ENCODE results near the gene PTPRG.

PTPRG gene

GRCh38 chr3:62070891-62071290 lies 509.5 kb downstream of the PTPRG start:
- H3K9ac ChIP-seq (ENCODE audit: low read length) = no peak overlapping the region
- H3K9me3 ChIP-seq (ENCODE audit: insufficient read depth, low read length) = no peaks in the 10 kb centered on the region
- H3K27ac ChIP-seq (ENCODE audit: low read length) = no peak overlapping the region
- TF ChIP-seq EZH2phosphoT487 (IDR thresholded peaks at IDR 0.05; ENCODE audit: low read depth) = no peak
- no peaks in the 10 kb centered on the region for H3K4me1 ChIP-seq (ENCODE audit: low read length)
- H3K36me3 ChIP-seq (replicated peaks; ENCODE audit: low read depth, low read length) = no peaks in the 10 kb centered on the region
- no peaks in the 10 kb centered on the region for H3K79me2 ChIP-seq (ENCODE audit: low read length)
- H3K4me3 ChIP-seq (ENCODE audit: low read length) = no peak overlapping the region
- no peak overlapping the region for H3K4me2 ChIP-seq (ENCODE audit: low read length)
- no peak overlapping the region for H2AFZ ChIP-seq (ENCODE audit: low read depth, low read length)
- no peaks in the 10 kb centered on the region for H3K27me3 ChIP-seq (ENCODE audit: low read depth, low read length)
- H4K20me1 ChIP-seq (ENCODE audit: insufficient read depth, low read length) = no peaks in the 10 kb centered on the region

DNA sequence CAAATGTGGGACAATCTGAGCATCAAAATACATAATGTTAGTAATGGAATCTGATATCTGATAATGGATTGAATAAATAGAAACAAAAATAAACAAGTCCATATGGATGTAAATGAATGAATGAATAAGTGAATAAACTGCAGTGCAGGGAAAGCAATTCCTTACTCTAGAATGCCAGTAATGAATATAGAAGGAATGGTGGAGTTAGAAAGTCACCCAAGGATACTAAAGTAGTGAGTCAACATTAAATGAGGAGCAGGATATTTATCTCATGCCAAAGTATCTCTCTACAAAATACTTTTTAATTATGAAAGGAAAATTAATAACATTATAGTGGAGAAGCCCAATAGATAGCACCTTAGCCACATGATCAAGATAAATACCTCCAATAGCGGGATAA lies 511.7 kb downstream of the PTPRG start:
- no peaks in the 10 kb centered on the region for H3K36me3 ChIP-seq (replicated peaks; ENCODE audit: low read depth, low read length)
- H3K27ac ChIP-seq (ENCODE audit: low read length) = no peak overlapping the region
- TF ChIP-seq, protein P1, sequence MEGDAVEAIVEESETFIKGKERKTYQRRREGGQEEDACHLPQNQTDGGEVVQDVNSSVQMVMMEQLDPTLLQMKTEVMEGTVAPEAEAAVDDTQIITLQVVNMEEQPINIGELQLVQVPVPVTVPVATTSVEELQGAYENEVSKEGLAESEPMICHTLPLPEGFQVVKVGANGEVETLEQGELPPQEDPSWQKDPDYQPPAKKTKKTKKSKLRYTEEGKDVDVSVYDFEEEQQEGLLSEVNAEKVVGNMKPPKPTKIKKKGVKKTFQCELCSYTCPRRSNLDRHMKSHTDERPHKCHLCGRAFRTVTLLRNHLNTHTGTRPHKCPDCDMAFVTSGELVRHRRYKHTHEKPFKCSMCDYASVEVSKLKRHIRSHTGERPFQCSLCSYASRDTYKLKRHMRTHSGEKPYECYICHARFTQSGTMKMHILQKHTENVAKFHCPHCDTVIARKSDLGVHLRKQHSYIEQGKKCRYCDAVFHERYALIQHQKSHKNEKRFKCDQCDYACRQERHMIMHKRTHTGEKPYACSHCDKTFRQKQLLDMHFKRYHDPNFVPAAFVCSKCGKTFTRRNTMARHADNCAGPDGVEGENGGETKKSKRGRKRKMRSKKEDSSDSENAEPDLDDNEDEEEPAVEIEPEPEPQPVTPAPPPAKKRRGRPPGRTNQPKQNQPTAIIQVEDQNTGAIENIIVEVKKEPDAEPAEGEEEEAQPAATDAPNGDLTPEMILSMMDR (IDR thresholded peaks at IDR 0.05; ENCODE audit: low read depth, low read length) = no peak
- TF ChIP-seq EZH2phosphoT487 (IDR thresholded peaks at IDR 0.05; ENCODE audit: low read depth) = no peak
- no peaks in the 10 kb centered on the region for H3K4me1 ChIP-seq (ENCODE audit: low read length)
- H3K9me3 ChIP-seq (ENCODE audit: insufficient read depth, low read length) = no peaks in the 10 kb centered on the region
- H3K9ac ChIP-seq (ENCODE audit: low read length) = no peak overlapping the region
- no peaks in the 10 kb centered on the region for H4K20me1 ChIP-seq (ENCODE audit: insufficient read depth, low read length)
- H3K27me3 ChIP-seq (ENCODE audit: low read depth, low read length) = no peaks in the 10 kb centered on the region
- H3K4me2 ChIP-seq (ENCODE audit: low read length) = no peak overlapping the region
- no peaks in the 10 kb centered on the region for H3K79me2 ChIP-seq (ENCODE audit: low read length)
- no peak overlapping the region for H3K4me3 ChIP-seq (ENCODE audit: low read length)
- H2AFZ ChIP-seq (ENCODE audit: low read depth, low read length) = no peak overlapping the region

GRCh38 chr3:62084558-62084957 lies 523.2 kb downstream of the PTPRG start:
- Histone ChIP-seq H3K4me2 (ENCODE audit: low read length) (no peak overlapping the region), H3K79me2 (ENCODE audit: low read length) (no peaks in the 10 kb centered on the region), H3K27ac (ENCODE audit: low read length) (no peak overlapping the region), H3K9me3 (ENCODE audit: insufficient read depth, low read length) (no peaks in the 10 kb centered on the region), H3K4me1 (ENCODE audit: low read length) (no peaks in the 10 kb centered on the region), H4K20me1 (ENCODE audit: insufficient read depth, low read length) (no peaks in the 10 kb centered on the region), H3K4me3 (ENCODE audit: low read length) (no peak overlapping the region), H3K9ac (ENCODE audit: low read length) (no peak overlapping the region), H3K36me3 (replicated peaks; ENCODE audit: low read depth, low read length) (no peaks in the 10 kb centered on the region), H2AFZ (ENCODE audit: low read depth, low read length) (no peak overlapping the region), H3K27me3 (ENCODE audit: low read depth, low read length) (no peaks in the 10 kb centered on the region)
- TF ChIP-seq, protein P1 (IDR thresholded peaks at IDR 0.05; ENCODE audit: low read depth, low read length) = no peak
- no peak for TF ChIP-seq EZH2phosphoT487 (IDR thresholded peaks at IDR 0.05; ENCODE audit: low read depth)

GRCh38 chr3:62088472-62089104 lies 527.2 kb downstream of the PTPRG start:
- Histone ChIP-seq H3K27ac (ENCODE audit: low read length) (no peak overlapping the region), H3K4me2 (ENCODE audit: low read length) (no peak overlapping the region), H3K36me3 (replicated peaks; ENCODE audit: low read depth, low read length) (no peaks in the 10 kb centered on the region), H3K4me1 (ENCODE audit: low read length) (no peaks in the 10 kb centered on the region), H4K20me1 (ENCODE audit: insufficient read depth, low read length) (no peaks in the 10 kb centered on the region), H3K79me2 (ENCODE audit: low read length) (no peaks in the 10 kb centered on the region), H3K9me3 (ENCODE audit: insufficient read depth, low read length) (no peaks in the 10 kb centered on the region), H3K9ac (ENCODE audit: low read length) (no peak overlapping the region), H3K4me3 (ENCODE audit: low read length) (no peak overlapping the region), H2AFZ (ENCODE audit: low read depth, low read length) (no peak overlapping the region), H3K27me3 (ENCODE audit: low read depth, low read length) (no peaks in the 10 kb centered on the region)
- TF ChIP-seq EZH2phosphoT487 (IDR thresholded peaks at IDR 0.05; ENCODE audit: low read depth) = no peak
- TF ChIP-seq, protein P1 (IDR thresholded peaks at IDR 0.05; ENCODE audit: low read depth, low read length) = no peak

Data from OCI-LY3 (cell line).